GM12878 (cell line): Measurements from ENCODE around the gene MRNIP. TPM values are rescaled to one million over a fixed set of nuclear protein-coding genes. Genes with fewer than 3 reads are reported as not detected.
A peak's percentile ranks its signal among the peaks of the same experiment; 100 is the strongest.

Experiments used
- BRCA1 ChIP-seq: IDR thresholded peaks from 2 replicates; pipeline ENCODE4 v1.6.1; 2011; ENCODE audit warnings: low read depth, low read length, improper control_type of control experiment
- EED ChIP-seq: sonication (generic); IDR thresholded peaks from 2 replicates; pipeline ENCODE4 v1.6.1; 2016; ENCODE audit warnings: antibody characterized with exemption, low read depth
- EP300 ChIP-seq, 2 experiments: fragments of 150-350 bp in 1 of 2; IDR thresholded peaks; 2 replicates each; pipeline ENCODE4 v1.6.1; 2011 to 2012; ENCODE audit warnings: low read depth in 2 of 2, low read length in 2 of 2, borderline replicate concordance in 1 of 2, improper control_type of control experiment in 1 of 2, inconsistent platforms in 1 of 2; ENCODE audit not compliant: control insufficient read depth in 1 of 2
- EZH2 ChIP-seq: IDR thresholded peaks from 2 replicates; pipeline ENCODE4 v1.6.1; 2012; ENCODE audit warnings: low read depth, mild to moderate bottlenecking, control low read depth, inconsistent platforms, low read length, borderline replicate concordance; ENCODE audit not compliant: control insufficient read depth
- GABPA ChIP-seq: IDR thresholded peaks from 2 replicates; pipeline ENCODE4 v1.6.1; 2014; ENCODE audit warnings: antibody characterized with exemption, low read depth, mild to moderate bottlenecking, inconsistent platforms
- HDGF ChIP-seq: fragments of 450-650 bp; IDR thresholded peaks from 2 replicates; pipeline ENCODE4 v1.6.1; 2016; ENCODE audit warnings: antibody characterized with exemption
- NBN ChIP-seq: fragments of 450-650 bp; IDR thresholded peaks from 2 replicates; pipeline ENCODE4 v1.6.1; 2016
- NFYB ChIP-seq: IDR thresholded peaks from 2 replicates; pipeline ENCODE4 v1.6.1; 2011; ENCODE audit warnings: low read depth, mild to moderate bottlenecking, low read length, improper control_type of control experiment, moderate library complexity; ENCODE audit not compliant: insufficient read depth
- RAD51 ChIP-seq: fragments of 450-650 bp; IDR thresholded peaks from 2 replicates; pipeline ENCODE4 v1.6.1; 2016; ENCODE audit warnings: moderate library complexity, mild to moderate bottlenecking, inconsistent platforms
- RFX5 ChIP-seq: IDR thresholded peaks from 2 replicates; pipeline ENCODE4 v1.6.1; 2011; ENCODE audit warnings: low read depth, low read length, improper control_type of control experiment
- SIX5 ChIP-seq: IDR thresholded peaks from 2 replicates; pipeline ENCODE4 v1.6.1; 2011; ENCODE audit warnings: mild to moderate bottlenecking, low read depth, low read length, moderate library complexity; ENCODE audit not compliant: severe bottlenecking
- SUPT20H ChIP-seq: IDR thresholded peaks from 2 replicates; pipeline ENCODE4 v1.6.1; 2011; ENCODE audit warnings: low read depth, mild to moderate bottlenecking, low read length, moderate library complexity, borderline replicate concordance; ENCODE audit not compliant: control insufficient read depth
- TCF3 ChIP-seq: IDR thresholded peaks from 2 replicates; pipeline ENCODE4 v1.6.1; 2012; ENCODE audit warnings: low read depth, mild to moderate bottlenecking, low read length, borderline replicate concordance; ENCODE audit not compliant: insufficient read depth
- ZBED1 ChIP-seq: IDR thresholded peaks from 2 replicates; pipeline ENCODE4 v1.6.1; 2016; ENCODE audit warnings: borderline replicate concordance
- polyA plus RNA-seq, 11 experiments: library from polyadenylated mRNA; depleted of rRNA in 4 of 11; unstranded in 6 of 11; stranded (reverse) in 5 of 11; fragments of >200 nt; fragmentation: Nextera tagmentation in 4 of 11; fragmentation: Illumina TruSeq in 1 of 11; extraction: Ambion mirVana in 4 of 11; extraction: Trizol in 1 of 11; gene quantifications; 1 replicate in 1 of 11; 2 replicates in 10 of 11; pipeline versions ENCODE4 v1.2.1 to v1.2.3, GENCODE V29; 2011 to 2016; ENCODE audit warnings: inconsistent platforms in 2 of 11, missing spikeins in 2 of 11, low read depth in 1 of 11
- total RNA-seq, 4 experiments: library from RNA; depleted of rRNA in 3 of 4; stranded (reverse); fragments of >200 nt in 3 of 4; fragmentation: Illumina TruSeq in 1 of 4; extraction: Trizol in 1 of 4; gene quantifications; 2 replicates each; pipeline versions ENCODE4 v1.2.1 to v1.2.3, GENCODE V29; 2013 to 2021
- TF ChIP-seq, protein P1 (sequence below): IDR thresholded peaks from 2 replicates; pipeline ENCODE4 v1.6.1; 2012; ENCODE audit warnings: low read depth, low read length, improper control_type of control experiment
- TF ChIP-seq, protein P2 (sequence below): fragments of 450-650 bp; IDR thresholded peaks from 2 replicates; pipeline ENCODE4 v1.6.1; 2017; ENCODE audit warnings: antibody characterized with exemption, mild to moderate bottlenecking, moderate library complexity
- TF ChIP-seq, protein P3 (sequence below): fragments of 450-650 bp; IDR thresholded peaks from 2 replicates; pipeline ENCODE4 v1.6.1; 2018; ENCODE audit warnings: mild to moderate bottlenecking, low read depth, moderate library complexity; ENCODE audit not compliant: partially characterized antibody
- TF ChIP-seq, protein P4 (sequence below): IDR thresholded peaks from 2 replicates; pipeline ENCODE4 v1.6.1; 2011; ENCODE audit warnings: low read depth, mild to moderate bottlenecking, low read length, moderate library complexity, borderline replicate concordance; ENCODE audit errors: extremely low read depth
- TF ChIP-seq, protein P5 (sequence below): IDR thresholded peaks from 2 replicates; pipeline ENCODE4 v1.6.1; 2012; ENCODE audit warnings: low read depth, low read length, improper control_type of control experiment
- TF ChIP-seq, protein P6 (sequence below): fragments of 450-650 bp; IDR thresholded peaks from 2 replicates; pipeline ENCODE4 v1.6.1; 2017; ENCODE audit warnings: mild to moderate bottlenecking, low read depth, inconsistent platforms; ENCODE audit not compliant: poor library complexity, severe bottlenecking

Gene MRNIP
- total and polyA plus RNA-seq, 10 of the 15 experiments (the other 5 are each of a cell fraction or from before 2014, with no cell fraction given), result 2.4 to 30.4 (median 13.1) TPM

DNA sequence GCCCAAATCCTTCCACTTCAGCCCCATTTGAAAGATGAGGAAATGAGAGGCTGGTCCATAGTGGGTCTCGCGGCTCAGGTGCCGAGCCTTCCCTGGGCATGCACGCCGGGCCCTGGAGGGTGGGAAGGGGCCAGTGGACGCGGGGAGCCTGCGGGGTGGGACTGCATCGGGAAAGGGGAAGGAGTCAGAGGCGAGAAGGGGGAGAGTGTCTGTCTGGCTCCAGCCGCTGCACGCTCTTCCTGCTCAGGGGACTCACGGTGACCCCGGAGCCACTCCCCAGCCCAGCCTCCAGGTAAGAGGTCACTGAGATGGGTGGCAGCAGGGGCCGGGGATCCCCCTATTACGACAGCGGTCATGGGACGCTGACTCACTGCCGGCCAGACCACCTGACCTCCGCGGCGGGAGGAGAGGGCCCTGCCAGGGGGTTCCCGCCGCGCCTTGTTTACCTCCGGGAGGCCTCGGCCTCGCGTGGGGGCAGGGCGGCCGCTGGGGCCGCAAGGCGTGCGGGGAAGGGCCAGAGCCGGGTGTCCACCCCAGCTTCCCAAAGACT lies 39.8 kb downstream of the MRNIP start (continued):
- TF ChIP-seq TCF3, result peak; percentile 75; the same call in 1 of the 2 replicates
- TF ChIP-seq, protein P1, sequence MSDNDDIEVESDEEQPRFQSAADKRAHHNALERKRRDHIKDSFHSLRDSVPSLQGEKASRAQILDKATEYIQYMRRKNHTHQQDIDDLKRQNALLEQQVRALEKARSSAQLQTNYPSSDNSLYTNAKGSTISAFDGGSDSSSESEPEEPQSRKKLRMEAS, result no peak; the same call in none of the 2 replicates
- TF ChIP-seq EP300 (IDR thresholded peaks at IDR 0.05; ENCODE audit: borderline replicate concordance in 1 of 2, control insufficient read depth in 1 of 2, low read depth in 2 of 2, low read length in 2 of 2), result peak; percentile 83 to 87; a peak in 3 of 4 replicates
- no peak for TF ChIP-seq SUPT20H
- peak; percentile 95 for TF ChIP-seq HDGF
- TF ChIP-seq GABPA, result no peak
- TF ChIP-seq, protein P2, sequence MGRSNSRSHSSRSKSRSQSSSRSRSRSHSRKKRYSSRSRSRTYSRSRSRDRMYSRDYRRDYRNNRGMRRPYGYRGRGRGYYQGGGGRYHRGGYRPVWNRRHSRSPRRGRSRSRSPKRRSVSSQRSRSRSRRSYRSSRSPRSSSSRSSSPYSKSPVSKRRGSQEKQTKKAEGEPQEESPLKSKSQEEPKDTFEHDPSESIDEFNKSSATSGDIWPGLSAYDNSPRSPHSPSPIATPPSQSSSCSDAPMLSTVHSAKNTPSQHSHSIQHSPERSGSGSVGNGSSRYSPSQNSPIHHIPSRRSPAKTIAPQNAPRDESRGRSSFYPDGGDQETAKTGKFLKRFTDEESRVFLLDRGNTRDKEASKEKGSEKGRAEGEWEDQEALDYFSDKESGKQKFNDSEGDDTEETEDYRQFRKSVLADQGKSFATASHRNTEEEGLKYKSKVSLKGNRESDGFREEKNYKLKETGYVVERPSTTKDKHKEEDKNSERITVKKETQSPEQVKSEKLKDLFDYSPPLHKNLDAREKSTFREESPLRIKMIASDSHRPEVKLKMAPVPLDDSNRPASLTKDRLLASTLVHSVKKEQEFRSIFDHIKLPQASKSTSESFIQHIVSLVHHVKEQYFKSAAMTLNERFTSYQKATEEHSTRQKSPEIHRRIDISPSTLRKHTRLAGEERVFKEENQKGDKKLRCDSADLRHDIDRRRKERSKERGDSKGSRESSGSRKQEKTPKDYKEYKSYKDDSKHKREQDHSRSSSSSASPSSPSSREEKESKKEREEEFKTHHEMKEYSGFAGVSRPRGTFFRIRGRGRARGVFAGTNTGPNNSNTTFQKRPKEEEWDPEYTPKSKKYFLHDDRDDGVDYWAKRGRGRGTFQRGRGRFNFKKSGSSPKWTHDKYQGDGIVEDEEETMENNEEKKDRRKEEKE, result no peak
- no peak for TF ChIP-seq EED
- no peak for TF ChIP-seq RFX5
- no peak for TF ChIP-seq EZH2
- TF ChIP-seq, protein P3, sequence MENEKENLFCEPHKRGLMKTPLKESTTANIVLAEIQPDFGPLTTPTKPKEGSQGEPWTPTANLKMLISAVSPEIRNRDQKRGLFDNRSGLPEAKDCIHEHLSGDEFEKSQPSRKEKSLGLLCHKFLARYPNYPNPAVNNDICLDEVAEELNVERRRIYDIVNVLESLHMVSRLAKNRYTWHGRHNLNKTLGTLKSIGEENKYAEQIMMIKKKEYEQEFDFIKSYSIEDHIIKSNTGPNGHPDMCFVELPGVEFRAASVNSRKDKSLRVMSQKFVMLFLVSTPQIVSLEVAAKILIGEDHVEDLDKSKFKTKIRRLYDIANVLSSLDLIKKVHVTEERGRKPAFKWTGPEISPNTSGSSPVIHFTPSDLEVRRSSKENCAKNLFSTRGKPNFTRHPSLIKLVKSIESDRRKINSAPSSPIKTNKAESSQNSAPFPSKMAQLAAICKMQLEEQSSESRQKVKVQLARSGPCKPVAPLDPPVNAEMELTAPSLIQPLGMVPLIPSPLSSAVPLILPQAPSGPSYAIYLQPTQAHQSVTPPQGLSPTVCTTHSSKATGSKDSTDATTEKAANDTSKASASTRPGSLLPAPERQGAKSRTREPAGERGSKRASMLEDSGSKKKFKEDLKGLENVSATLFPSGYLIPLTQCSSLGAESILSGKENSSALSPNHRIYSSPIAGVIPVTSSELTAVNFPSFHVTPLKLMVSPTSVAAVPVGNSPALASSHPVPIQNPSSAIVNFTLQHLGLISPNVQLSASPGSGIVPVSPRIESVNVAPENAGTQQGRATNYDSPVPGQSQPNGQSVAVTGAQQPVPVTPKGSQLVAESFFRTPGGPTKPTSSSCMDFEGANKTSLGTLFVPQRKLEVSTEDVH, result no peak
- TF ChIP-seq BRCA1, result no peak
- peak; percentile 5 for TF ChIP-seq SIX5
- peak; percentile 72 for TF ChIP-seq NBN
- TF ChIP-seq, protein P4, sequence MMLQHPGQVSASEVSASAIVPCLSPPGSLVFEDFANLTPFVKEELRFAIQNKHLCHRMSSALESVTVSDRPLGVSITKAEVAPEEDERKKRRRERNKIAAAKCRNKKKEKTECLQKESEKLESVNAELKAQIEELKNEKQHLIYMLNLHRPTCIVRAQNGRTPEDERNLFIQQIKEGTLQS, result peak; percentile 83
- no peak for TF ChIP-seq ZBED1
- TF ChIP-seq, protein P5, sequence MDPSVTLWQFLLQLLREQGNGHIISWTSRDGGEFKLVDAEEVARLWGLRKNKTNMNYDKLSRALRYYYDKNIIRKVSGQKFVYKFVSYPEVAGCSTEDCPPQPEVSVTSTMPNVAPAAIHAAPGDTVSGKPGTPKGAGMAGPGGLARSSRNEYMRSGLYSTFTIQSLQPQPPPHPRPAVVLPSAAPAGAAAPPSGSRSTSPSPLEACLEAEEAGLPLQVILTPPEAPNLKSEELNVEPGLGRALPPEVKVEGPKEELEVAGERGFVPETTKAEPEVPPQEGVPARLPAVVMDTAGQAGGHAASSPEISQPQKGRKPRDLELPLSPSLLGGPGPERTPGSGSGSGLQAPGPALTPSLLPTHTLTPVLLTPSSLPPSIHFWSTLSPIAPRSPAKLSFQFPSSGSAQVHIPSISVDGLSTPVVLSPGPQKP, result no peak
- TF ChIP-seq, protein P6, sequence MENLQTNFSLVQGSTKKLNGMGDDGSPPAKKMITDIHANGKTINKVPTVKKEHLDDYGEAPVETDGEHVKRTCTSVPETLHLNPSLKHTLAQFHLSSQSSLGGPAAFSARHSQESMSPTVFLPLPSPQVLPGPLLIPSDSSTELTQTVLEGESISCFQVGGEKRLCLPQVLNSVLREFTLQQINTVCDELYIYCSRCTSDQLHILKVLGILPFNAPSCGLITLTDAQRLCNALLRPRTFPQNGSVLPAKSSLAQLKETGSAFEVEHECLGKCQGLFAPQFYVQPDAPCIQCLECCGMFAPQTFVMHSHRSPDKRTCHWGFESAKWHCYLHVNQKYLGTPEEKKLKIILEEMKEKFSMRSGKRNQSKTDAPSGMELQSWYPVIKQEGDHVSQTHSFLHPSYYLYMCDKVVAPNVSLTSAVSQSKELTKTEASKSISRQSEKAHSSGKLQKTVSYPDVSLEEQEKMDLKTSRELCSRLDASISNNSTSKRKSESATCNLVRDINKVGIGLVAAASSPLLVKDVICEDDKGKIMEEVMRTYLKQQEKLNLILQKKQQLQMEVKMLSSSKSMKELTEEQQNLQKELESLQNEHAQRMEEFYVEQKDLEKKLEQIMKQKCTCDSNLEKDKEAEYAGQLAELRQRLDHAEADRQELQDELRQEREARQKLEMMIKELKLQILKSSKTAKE, result no peak
- TF ChIP-seq RAD51, result peak; percentile 95
- no peak for TF ChIP-seq NFYB
